Stimulated activated CD4-positive, alpha-beta T cell treated with anti-CD3 and anti-CD28 coated beads, Interleukin-1b, Interleukin-23, amount 100 ng/mL, for 1 hour (primary cell): ENCODE results near the gene TMPRSS12.
"Not testable (repeated sequence)": the region's sequence is repeated elsewhere in the genome, so short reads cannot be mapped to it uniquely, and the experiment has no call there.

ENCODE experiments used
- DNase-seq, 2 donors: peaks; one replicate each; pipeline ENCODE4 v3.0.0-alpha.2; 2020; ENCODE audit warnings: low read depth in 2 of 2

The TMPRSS12 gene

GRCh38 chr12:50859621-50860310, 17.0 kb downstream of the TMPRSS12 start:
- DNase-seq: no peak

- no peak for DNase-seq
These were observed 19.6 kb downstream of the TMPRSS12 start for GRCh38 chr12:50862316-50862715.

GRCh38 chr12:50865266-50865665, 22.5 kb downstream of the TMPRSS12 start:
- no peak for DNase-seq

DNA sequence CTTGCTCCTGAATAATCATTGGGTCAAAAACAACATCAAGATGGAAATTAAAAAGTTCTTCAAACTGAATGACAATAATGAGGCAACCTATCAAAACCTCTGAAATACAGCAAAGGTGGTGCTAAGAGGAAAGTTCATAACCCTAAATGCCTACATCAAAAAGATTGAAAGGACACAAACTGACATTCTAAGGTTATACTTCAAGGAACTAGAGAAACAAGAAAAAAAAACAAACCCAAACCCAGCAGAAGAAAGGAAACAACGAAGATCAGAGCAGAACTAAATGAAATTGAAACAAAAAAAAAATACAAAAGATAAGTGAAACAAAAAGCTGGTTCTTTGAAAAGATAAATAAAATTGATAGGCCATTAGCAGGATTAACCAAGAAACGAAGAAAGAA, 26.2 kb downstream of the TMPRSS12 start:
- not testable (repeated sequence) for DNase-seq

- no peak for DNase-seq
These were observed 39.8 kb downstream of the TMPRSS12 start for GRCh38 chr12:50882563-50882962.

- no peak for DNase-seq
These were observed 44.5 kb downstream of the TMPRSS12 start for GRCh38 chr12:50887191-50887590.

DNA sequence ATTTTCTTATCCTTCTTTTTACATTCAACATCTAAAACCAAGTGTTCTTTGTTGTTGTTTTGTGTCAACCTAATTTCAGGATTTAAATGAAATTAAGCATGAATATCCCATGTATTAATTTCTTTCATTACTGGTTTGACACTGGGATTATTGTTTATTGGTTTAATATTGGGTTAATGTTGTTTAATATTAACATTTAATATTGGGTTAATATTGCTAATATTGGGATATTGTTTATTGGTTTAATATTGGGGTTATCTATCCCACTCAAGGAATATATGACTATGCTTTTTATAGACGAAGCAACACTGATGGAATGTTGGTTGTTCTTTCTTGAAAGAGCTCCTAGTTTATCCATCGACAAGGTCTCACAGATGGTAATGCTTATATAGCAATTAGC, 45.9 kb downstream of the TMPRSS12 start:
- no peak for DNase-seq

- no peak for DNase-seq
These were observed 51.5 kb downstream of the TMPRSS12 start for GRCh38 chr12:50894241-50894640.

DNA sequence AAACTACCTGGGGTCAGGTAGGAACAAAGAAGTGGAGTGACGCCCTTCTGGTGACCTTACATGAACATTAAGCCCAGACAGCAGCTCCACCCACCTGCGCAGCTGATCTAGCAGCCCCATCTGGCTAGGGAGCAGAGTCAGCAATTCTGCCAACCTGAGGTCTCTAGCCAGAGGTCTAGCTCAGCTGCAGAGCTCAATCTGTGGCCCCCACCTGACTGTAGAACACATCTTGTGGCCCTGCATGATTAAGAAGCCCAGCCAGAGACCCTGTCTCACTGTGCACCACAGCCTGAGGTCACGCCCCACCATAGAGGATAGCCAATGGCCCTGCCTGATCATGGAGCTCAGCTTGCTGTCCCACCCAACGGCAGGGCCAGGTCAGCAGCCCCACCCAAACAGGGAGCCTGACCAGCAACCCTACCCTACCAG, 59.0 kb downstream of the TMPRSS12 start:
- no peak for DNase-seq

DNA sequence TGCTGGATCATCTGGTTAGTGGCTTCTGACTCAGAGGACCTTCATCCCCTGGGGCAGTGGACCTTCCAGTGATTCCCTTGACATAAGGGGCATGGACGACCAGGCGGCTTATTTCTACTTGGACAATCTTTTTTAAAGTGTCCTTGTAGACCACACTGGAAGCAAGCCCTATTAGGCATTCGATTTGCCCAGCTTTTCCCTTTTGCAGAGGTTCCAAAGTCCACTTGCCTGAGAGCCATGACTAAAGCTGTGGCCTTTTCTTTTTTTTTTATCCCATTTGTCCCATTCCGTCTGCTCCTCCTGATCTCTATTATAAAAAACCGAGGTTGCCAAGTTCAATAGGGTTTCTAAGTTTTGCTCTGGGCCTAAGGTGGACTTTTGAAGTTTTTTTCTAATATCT, 65.8 kb downstream of the TMPRSS12 start:
- not testable (repeated sequence) for DNase-seq

DNA sequence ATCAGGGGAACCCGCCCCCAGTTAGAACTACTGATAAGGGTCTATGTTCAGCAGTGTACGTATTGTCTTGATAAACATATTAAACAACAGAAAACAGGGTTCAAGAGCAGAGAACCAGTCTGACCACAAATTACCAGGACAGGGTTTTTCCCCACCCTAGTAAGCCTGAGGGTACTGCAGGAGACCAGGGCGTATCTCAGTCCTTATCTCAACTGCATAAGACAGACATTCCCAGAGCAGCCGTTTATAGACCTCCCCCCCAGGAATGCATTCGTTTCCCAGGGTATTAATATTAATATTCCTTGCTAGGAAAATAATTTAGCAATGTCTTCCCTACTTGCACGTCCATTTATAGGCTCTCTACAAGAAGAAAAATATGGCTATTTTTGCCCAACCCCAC, 69.6 kb downstream of the TMPRSS12 start:
- not testable (repeated sequence) for DNase-seq

DNA sequence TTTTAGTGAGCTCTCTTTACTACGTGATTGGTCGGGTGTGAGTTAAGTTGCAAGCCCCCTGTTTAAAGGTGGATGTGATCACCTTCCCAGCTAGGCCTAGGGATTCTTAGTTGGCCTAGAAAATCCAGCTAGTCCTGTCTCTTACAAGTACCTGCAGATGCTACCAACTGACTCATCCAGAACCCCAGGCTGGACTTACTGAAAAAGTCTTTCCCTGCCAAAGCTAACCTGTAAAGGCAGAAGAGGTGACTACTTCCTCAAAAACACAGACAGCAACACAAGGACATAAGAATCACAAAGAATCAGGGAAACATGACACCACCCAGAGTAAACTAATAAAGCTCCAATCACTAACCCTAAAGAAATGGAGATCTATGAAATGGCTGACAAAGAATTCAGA, 70.5 kb downstream of the TMPRSS12 start:
- no peak for DNase-seq

GRCh38 chr12:50914872-50915484, 72.3 kb downstream of the TMPRSS12 start:
- no peak for DNase-seq

DNA sequence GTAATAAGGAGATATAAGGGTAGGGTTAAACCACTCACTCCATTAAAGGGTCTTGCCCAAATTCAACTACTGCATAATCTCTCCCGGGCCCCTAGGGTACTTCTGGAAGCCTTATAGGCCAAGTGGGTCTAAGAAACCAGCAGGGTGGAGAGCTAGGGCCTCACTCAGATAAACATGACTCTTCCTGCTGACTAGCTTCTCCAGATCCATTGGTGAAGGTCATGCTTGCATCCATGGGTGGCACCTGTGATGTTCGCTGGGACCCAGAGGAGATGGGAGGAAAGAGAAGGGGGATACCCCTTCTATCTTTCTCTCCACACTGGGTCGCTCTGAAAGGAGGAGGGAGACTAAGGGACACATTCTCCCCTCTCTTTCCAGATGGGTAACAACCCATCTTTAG, 73.6 kb downstream of the TMPRSS12 start:
- DNase-seq: no peak

GRCh38 chr12:50918584-50919316, 76.0 kb downstream of the TMPRSS12 start:
- DNase-seq: no peak

DNA sequence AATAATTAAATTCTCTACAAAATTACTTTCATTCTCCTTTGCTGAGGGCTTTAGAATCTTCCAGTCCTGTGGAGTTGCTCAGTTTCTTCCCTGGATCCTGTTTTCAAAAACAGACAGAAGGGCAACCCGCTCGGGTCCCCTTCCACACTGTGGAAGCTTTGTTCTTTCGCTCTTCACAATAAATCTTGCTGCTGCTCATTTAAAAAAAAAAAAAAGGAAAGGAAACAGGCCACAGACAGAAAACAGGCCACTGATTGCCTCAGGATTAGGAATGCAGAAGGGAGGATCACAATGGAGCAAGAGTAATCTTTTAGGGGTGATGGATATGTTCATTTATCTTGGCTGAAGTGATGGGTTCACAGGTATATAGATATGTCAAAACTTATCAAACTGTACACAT, 80.1 kb downstream of the TMPRSS12 start:
- DNase-seq: no peak

- DNase-seq: no peak
These were observed 80.8 kb downstream of the TMPRSS12 start for GRCh38 chr12:50923361-50924130.

- no peak for DNase-seq
These were observed 81.4 kb downstream of the TMPRSS12 start for GRCh38 chr12:50924131-50924438.

GRCh38 chr12:50924439-50925341, 82.0 kb downstream of the TMPRSS12 start:
- DNase-seq: no peak

GRCh38 chr12:50925342-50925651, 82.6 kb downstream of the TMPRSS12 start:
- DNase-seq: no peak

- no peak for DNase-seq
These were observed 83.2 kb downstream of the TMPRSS12 start for GRCh38 chr12:50925920-50926319.

DNA sequence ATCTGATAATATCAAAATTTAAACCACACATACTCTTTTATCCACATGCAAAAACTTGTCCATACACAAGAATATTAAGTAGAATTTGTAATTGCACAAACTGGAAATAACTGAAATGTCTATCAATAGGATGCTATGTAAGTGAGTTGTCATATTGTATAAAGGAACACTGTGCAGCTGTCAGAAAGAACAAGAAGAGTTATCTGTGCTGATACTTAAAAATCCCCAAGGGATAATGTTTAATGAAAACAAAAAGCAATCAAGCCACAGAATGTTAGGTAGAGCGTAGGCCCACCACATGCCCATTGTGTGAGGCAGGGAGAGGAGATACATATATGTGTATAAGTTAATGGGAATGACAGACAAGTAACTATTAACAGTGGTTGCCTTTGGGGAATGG, 83.7 kb downstream of the TMPRSS12 start:
- DNase-seq: no peak
